Nephron progenitor cell (in vitro differentiated cells): ENCODE results near the gene ATP2B3.

ENCODE experiments used
- DNase-seq: peaks from one replicate; pipeline ENCODE4 v3.0.0; 2021
- H3K27ac Mint-ChIP-seq: 2 replicates; pipeline ENCODE4 v1.8.0; 2021; ENCODE audit warnings: mild to moderate bottlenecking, moderate library complexity, mixed read lengths
- H3K27me3 Mint-ChIP-seq: 2 replicates; pipeline ENCODE4 v1.8.0; 2021; ENCODE audit warnings: mild to moderate bottlenecking, low read depth, mixed read lengths; ENCODE audit not compliant: poor library complexity
- H3K36me3 Mint-ChIP-seq: 2 replicates; pipeline ENCODE4 v1.8.0; 2021; ENCODE audit warnings: low read depth, mixed read lengths
- H3K4me1 Mint-ChIP-seq: 2 replicates; pipeline ENCODE4 v1.8.0; 2021; ENCODE audit warnings: mixed read lengths
- H3K4me3 Mint-ChIP-seq: 2 replicates; pipeline ENCODE4 v1.8.0; 2021; ENCODE audit warnings: mild to moderate bottlenecking, moderate library complexity, mixed read lengths
- H3K9me3 Mint-ChIP-seq: 2 replicates; pipeline ENCODE4 v1.8.0; 2021; ENCODE audit warnings: mild to moderate bottlenecking, moderate library complexity, mixed read lengths
- CTCF ChIP-seq: fragments of 200-600 bp; sonication (generic); IDR thresholded peaks from 2 replicates; pipeline ENCODE4 v1.5.0; 2021; ENCODE audit warnings: antibody characterized with exemption

ATP2B3 gene

GRCh38 chrX:153495362-153495751, 22.1 kb upstream of the ATP2B3 start:
- Mint-ChIP-seq H3K4me1 (peaks cover 38% of the 10 kb centered on the region), H3K27me3 (no peaks in the 10 kb centered on the region), H3K9me3 (peaks cover 27% of the 10 kb centered on the region), H3K27ac (no peak overlapping the region), H3K36me3 (no peaks in the 10 kb centered on the region), H3K4me3 (peak overlapping the region; percentile 66)
- peak; percentile 0 for TF ChIP-seq CTCF
- no peak for DNase-seq

GRCh38 chrX:153495903-153496589, 21.4 kb upstream of the ATP2B3 start:
- Mint-ChIP-seq H3K4me3 (no peak overlapping the region), H3K36me3 (no peaks in the 10 kb centered on the region), H3K27me3 (no peaks in the 10 kb centered on the region), H3K9me3 (peaks cover 34% of the 10 kb centered on the region), H3K27ac (no peak overlapping the region), H3K4me1 (peaks cover 37% of the 10 kb centered on the region)
- TF ChIP-seq CTCF, result no peak
- DNase-seq, result no peak

GRCh38 chrX:153496590-153496959, 20.9 kb upstream of the ATP2B3 start:
- H3K36me3 Mint-ChIP-seq, result no peaks in the 10 kb centered on the region
- H3K4me3 Mint-ChIP-seq, result no peak overlapping the region
- no peak for TF ChIP-seq CTCF
- no peaks in the 10 kb centered on the region for H3K27me3 Mint-ChIP-seq
- DNase-seq, result no peak
- peaks cover 34% of the 10 kb centered on the region for H3K4me1 Mint-ChIP-seq
- H3K9me3 Mint-ChIP-seq, result peaks cover 35% of the 10 kb centered on the region
- H3K27ac Mint-ChIP-seq, result no peak overlapping the region

- Mint-ChIP-seq H3K36me3 (no peaks in the 10 kb centered on the region), H3K9me3 (peaks cover 24% of the 10 kb centered on the region), H3K27ac (no peak overlapping the region), H3K4me3 (no peak overlapping the region), H3K4me1 (peaks cover 27% of the 10 kb centered on the region), H3K27me3 (no peaks in the 10 kb centered on the region)
- TF ChIP-seq CTCF, result no peak
- DNase-seq, result no peak
These were observed 19.0 kb upstream of the ATP2B3 start for GRCh38 chrX:153498453-153498852.

GRCh38 chrX:153499341-153499740, 18.1 kb upstream of the ATP2B3 start:
- no peak overlapping the region for H3K4me3 Mint-ChIP-seq
- peaks cover 18% of the 10 kb centered on the region for H3K4me1 Mint-ChIP-seq
- no peaks in the 10 kb centered on the region for H3K27me3 Mint-ChIP-seq
- DNase-seq, result no peak
- H3K27ac Mint-ChIP-seq, result no peak overlapping the region
- TF ChIP-seq CTCF, result no peak
- peaks cover 16% of the 10 kb centered on the region for H3K9me3 Mint-ChIP-seq
- no peaks in the 10 kb centered on the region for H3K36me3 Mint-ChIP-seq

GRCh38 chrX:153499876-153500275, 17.6 kb upstream of the ATP2B3 start:
- no peaks in the 10 kb centered on the region for H3K27me3 Mint-ChIP-seq
- no peak for TF ChIP-seq CTCF
- H3K4me1 Mint-ChIP-seq, result peaks cover 17% of the 10 kb centered on the region
- DNase-seq, result no peak
- no peak overlapping the region for H3K27ac Mint-ChIP-seq
- H3K9me3 Mint-ChIP-seq, result peaks cover 16% of the 10 kb centered on the region
- H3K36me3 Mint-ChIP-seq, result no peaks in the 10 kb centered on the region
- no peak overlapping the region for H3K4me3 Mint-ChIP-seq
